ENCODE data around the gene ERN1.

Gene ERN1

DNA sequence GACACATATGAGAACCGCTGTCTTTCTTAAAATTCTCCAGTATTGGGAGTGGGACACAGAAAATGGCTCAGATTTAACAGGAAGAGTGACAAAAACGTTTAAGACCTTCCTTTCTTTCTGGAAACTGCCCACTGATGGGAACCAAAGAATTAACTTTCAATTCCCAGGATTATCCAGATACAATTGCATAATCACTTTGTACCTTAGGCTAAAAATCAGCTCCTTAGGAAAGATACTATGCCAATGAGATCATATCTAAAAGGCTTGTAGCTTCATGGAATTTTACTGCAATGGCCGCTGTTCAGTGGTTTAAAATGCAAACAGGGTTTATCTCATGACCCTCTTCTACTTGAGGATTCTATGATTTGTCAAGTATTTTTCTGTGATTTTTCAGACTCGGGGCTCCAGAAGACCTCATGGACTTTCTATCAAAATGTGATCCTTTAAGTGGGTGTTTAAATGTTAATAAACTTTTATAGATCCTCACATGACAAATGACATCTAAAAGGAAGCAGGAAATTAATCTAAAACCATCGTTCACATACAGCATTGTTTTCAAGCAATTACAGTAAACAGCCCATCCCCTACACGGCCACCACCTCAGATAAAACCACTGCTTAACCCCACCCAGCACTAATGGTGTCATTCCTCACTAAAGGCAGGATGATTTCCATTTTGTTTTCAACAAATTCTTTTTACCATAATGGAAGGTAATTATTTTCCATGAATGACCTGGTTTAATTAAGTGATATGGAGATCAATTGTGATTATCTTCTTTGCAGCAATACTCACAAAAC lies 31.6 kb upstream of the ERN1 start:
- H3K27ac ChIP-seq: no peak overlapping the region
- H3K27me3 ChIP-seq (replicated peaks): no peaks in the 10 kb centered on the region
- TF ChIP-seq, protein P1, sequence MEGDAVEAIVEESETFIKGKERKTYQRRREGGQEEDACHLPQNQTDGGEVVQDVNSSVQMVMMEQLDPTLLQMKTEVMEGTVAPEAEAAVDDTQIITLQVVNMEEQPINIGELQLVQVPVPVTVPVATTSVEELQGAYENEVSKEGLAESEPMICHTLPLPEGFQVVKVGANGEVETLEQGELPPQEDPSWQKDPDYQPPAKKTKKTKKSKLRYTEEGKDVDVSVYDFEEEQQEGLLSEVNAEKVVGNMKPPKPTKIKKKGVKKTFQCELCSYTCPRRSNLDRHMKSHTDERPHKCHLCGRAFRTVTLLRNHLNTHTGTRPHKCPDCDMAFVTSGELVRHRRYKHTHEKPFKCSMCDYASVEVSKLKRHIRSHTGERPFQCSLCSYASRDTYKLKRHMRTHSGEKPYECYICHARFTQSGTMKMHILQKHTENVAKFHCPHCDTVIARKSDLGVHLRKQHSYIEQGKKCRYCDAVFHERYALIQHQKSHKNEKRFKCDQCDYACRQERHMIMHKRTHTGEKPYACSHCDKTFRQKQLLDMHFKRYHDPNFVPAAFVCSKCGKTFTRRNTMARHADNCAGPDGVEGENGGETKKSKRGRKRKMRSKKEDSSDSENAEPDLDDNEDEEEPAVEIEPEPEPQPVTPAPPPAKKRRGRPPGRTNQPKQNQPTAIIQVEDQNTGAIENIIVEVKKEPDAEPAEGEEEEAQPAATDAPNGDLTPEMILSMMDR (IDR thresholded peaks at IDR 0.05; ENCODE audit: low read depth, low read length, missing control alignments): no peak
- no peak overlapping the region for H3K4me3 ChIP-seq (ENCODE audit: low read depth, low read length)
- in situ Hi-C loops (cut with HindIII; ENCODE audit: low pct_ligation_motif_present, low sequenced_read_pairs): no loop called here
- H3K36me3 ChIP-seq (replicated peaks): no peaks in the 10 kb centered on the region
- DNase-seq: no peak

- TF ChIP-seq, protein P1 (IDR thresholded peaks at IDR 0.05; ENCODE audit: low read depth, low read length, missing control alignments): no peak
- Histone ChIP-seq H3K4me3 (ENCODE audit: low read depth, low read length) (no peak overlapping the region), H3K36me3 (replicated peaks) (no peaks in the 10 kb centered on the region), H3K27me3 (replicated peaks) (no peaks in the 10 kb centered on the region), H3K27ac (no peak overlapping the region)
- in situ Hi-C loops (cut with HindIII; ENCODE audit: low pct_ligation_motif_present, low sequenced_read_pairs): no loop called here
- no peak for DNase-seq
Measured at GRCh38 chr17:64160378-64160777, 30.4 kb upstream of the ERN1 start.

- TF ChIP-seq, protein P1 (IDR thresholded peaks at IDR 0.05; ENCODE audit: low read depth, low read length, missing control alignments): no peak
- no peak for DNase-seq
- no peak overlapping the region for H3K27ac ChIP-seq
- H3K36me3 ChIP-seq (replicated peaks): no peaks in the 10 kb centered on the region
- in situ Hi-C loops (cut with HindIII; ENCODE audit: low pct_ligation_motif_present, low sequenced_read_pairs): no loop called here
- no peaks in the 10 kb centered on the region for H3K27me3 ChIP-seq (replicated peaks)
- no peak overlapping the region for H3K4me3 ChIP-seq (ENCODE audit: low read depth, low read length)
Measured at GRCh38 chr17:64158831-64159590, 29.1 kb upstream of the ERN1 start.

DNA sequence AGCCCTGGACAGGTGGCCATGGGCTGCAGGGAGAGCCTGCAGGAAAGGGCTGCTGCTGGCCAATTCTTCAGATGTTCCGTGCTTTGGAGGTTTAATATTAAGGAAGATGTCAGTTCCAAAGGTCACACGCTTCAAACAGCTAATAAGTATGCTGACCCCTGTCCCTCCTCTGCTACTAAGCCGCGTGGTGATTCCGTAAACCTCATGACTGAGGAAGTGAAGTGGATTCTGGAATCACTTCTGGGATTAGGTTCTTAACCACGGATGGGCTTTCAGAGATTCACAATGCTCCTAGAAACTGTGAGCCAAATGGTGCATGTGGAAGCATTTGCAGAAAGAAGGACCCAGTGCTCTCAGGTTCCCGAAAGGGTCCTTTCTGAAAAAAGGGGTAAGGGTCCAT lies 28.5 kb upstream of the ERN1 start:
- in situ Hi-C loops (cut with HindIII; ENCODE audit: low pct_ligation_motif_present, low sequenced_read_pairs): no loop called here
- H3K27me3 ChIP-seq (replicated peaks): no peaks in the 10 kb centered on the region
- H3K27ac ChIP-seq: no peak overlapping the region
- no peak overlapping the region for H3K4me3 ChIP-seq (ENCODE audit: low read depth, low read length)
- DNase-seq: no peak
- H3K36me3 ChIP-seq (replicated peaks): no peaks in the 10 kb centered on the region
- TF ChIP-seq, protein P1 (IDR thresholded peaks at IDR 0.05; ENCODE audit: low read depth, low read length, missing control alignments): no peak

DNA sequence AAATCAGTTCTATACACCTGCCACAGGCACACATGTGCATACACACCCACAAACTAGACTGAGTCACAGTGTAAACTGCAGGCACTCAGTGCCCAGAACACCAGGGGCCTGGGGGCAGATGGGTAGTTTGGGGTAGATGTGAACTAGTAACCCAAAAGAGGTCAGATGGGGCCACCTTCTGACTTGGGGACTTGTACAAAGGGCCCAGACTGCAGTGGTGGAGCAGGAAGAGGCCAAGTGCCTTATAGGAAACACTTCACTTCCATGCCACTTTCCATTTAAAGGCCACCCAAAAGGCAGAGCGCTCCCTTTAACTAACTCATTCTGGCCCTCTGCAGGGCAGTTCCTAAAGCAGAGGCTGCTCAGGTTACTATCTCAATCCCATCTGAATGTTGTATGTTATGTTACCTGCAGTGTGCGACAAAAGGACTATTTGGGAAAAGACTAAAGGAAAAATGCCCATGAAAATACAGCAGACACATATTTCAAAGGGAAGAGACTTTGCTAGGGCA lies 27.8 kb upstream of the ERN1 start:
- Histone ChIP-seq H3K27ac (no peak overlapping the region), H3K4me3 (ENCODE audit: low read depth, low read length) (no peak overlapping the region), H3K36me3 (replicated peaks) (no peaks in the 10 kb centered on the region), H3K27me3 (replicated peaks) (no peaks in the 10 kb centered on the region)
- in situ Hi-C loops (cut with HindIII; ENCODE audit: low pct_ligation_motif_present, low sequenced_read_pairs): no loop called here
- TF ChIP-seq, protein P1 (IDR thresholded peaks at IDR 0.05; ENCODE audit: low read depth, low read length, missing control alignments): no peak
- DNase-seq: no peak

Measured in brain microvascular endothelial cell (primary cell).